ENCODE data around the gene DPH2. TPM values are rescaled to one million over a fixed set of nuclear protein-coding genes. Genes with fewer than 3 reads are reported as not detected.

Gene DPH2
- total RNA-seq, 2 experiments from 2014 or later, result 22.2 to 27.7 TPM

DNA sequence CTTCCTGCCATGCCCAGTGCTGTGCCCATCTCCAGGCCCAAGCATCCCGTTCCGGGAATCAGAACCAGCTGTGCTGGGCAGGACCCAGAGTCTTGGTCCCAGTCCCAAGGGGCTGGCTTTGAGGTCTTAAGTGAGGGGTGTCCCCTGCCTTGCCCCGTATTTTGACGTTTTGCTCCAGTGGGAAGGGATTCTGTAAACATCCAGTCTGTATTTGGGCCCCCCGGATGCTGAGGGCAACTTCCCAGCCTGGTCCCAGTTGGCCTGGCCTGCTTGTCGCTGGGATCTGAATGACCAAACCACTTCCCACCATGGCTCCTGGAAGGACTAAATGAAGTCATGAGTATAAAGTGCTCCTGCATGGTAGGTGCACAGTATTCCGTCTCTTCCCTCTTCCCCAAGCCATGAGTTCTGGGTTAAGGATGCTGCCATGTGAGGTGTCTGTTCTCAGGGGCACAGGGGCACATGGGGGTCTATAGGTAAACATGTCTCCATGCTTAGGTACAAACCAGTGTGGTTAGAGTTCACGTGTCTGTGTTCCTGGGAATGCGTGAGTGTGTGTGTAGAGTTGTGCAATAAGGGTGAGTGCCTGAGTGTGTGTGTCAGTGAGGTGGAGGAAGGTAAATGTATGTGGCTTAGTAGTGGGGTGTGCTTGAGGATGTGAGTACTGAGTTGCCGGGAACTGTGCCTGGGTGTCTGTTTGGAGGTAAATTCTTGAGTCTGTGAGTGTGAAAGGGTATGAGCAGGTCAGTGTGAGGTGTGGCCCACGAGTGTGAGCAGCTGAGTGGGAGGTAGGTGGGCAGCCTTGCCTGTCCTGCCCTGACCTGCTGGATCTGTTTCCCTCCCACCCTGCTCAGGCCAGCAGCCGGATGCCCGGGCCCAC lies 10.7 kb downstream of the DPH2 start:
- intact Hi-C loops (cut with micrococcal nuclease), result no loop called here
- Mint-ChIP-seq H3K27me3 (ENCODE audit: low read depth) (no peaks in the 10 kb centered on the region), H3K4me3 (peak overlapping the region; percentile 82), H3K4me1 (ENCODE audit: low read depth) (peaks cover 35% of the 10 kb centered on the region), H3K9me3 (no peaks in the 10 kb centered on the region), H3K36me3 (ENCODE audit: low read depth) (peaks cover 35% of the 10 kb centered on the region), H3K27ac (no peak overlapping the region)
- CTCF ChIA-PET, result no interaction called here
- DNase-seq, result no peak

- Mint-ChIP-seq H3K4me3 (no peak overlapping the region), H3K9me3 (no peaks in the 10 kb centered on the region), H3K4me1 (ENCODE audit: low read depth) (peaks cover 31% of the 10 kb centered on the region), H3K36me3 (ENCODE audit: low read depth) (peaks cover 37% of the 10 kb centered on the region), H3K27me3 (ENCODE audit: low read depth) (no peaks in the 10 kb centered on the region), H3K27ac (no peak overlapping the region)
- intact Hi-C loops (cut with micrococcal nuclease), result no loop called here
- CTCF ChIA-PET, result no interaction called here
- no peak for DNase-seq
Observed at GRCh38 chr1:43981135-43981491, 11.3 kb downstream of the DPH2 start.

GRCh38 chr1:43981636-43982035 lies 11.8 kb downstream of the DPH2 start:
- H3K4me1 Mint-ChIP-seq (ENCODE audit: low read depth), result peaks cover 26% of the 10 kb centered on the region
- peaks cover 33% of the 10 kb centered on the region for H3K36me3 Mint-ChIP-seq (ENCODE audit: low read depth)
- CTCF ChIA-PET, result no interaction called here
- intact Hi-C loops (cut with micrococcal nuclease), result no loop called here
- H3K27me3 Mint-ChIP-seq (ENCODE audit: low read depth), result no peaks in the 10 kb centered on the region
- H3K4me3 Mint-ChIP-seq, result no peak overlapping the region
- H3K27ac Mint-ChIP-seq, result no peak overlapping the region
- DNase-seq, result no peak
- no peaks in the 10 kb centered on the region for H3K9me3 Mint-ChIP-seq

DNA sequence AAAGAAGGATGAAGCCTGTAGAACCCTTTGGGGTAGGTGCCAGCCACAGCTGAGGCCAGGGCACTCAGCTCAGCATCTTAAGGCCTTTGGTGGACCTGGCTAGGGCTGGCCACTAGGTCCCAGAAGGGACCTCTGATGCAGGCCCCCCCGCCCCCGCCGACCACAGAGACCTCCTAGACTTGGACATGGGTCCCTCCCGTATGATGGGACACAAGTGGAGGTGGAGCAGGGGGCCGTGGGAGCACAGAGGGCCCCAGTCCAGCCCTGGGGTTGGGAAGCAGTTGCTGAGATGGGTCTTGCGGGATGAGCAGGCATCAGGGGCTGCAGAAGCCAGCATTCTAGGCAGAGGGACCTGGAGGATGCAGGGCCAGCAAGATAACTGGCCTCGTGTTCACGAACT lies 12.4 kb downstream of the DPH2 start:
- Mint-ChIP-seq H3K27me3 (ENCODE audit: low read depth) (no peaks in the 10 kb centered on the region), H3K27ac (no peak overlapping the region), H3K9me3 (no peaks in the 10 kb centered on the region), H3K4me1 (ENCODE audit: low read depth) (peaks cover 20% of the 10 kb centered on the region), H3K36me3 (ENCODE audit: low read depth) (peaks cover 27% of the 10 kb centered on the region), H3K4me3 (no peak overlapping the region)
- intact Hi-C loops (cut with micrococcal nuclease), result no loop called here
- CTCF ChIA-PET, result no interaction called here
- no peak for DNase-seq

- CTCF ChIA-PET, result no interaction called here
- Mint-ChIP-seq H3K36me3 (ENCODE audit: low read depth) (peaks cover 22% of the 10 kb centered on the region), H3K27me3 (ENCODE audit: low read depth) (no peaks in the 10 kb centered on the region), H3K4me1 (ENCODE audit: low read depth) (peaks cover 14% of the 10 kb centered on the region), H3K9me3 (no peaks in the 10 kb centered on the region), H3K27ac (no peak overlapping the region), H3K4me3 (no peak overlapping the region)
- intact Hi-C loops (cut with micrococcal nuclease), result no loop called here
- DNase-seq, result no peak
Observed at GRCh38 chr1:43982808-43983207, 13.0 kb downstream of the DPH2 start.

DNA sequence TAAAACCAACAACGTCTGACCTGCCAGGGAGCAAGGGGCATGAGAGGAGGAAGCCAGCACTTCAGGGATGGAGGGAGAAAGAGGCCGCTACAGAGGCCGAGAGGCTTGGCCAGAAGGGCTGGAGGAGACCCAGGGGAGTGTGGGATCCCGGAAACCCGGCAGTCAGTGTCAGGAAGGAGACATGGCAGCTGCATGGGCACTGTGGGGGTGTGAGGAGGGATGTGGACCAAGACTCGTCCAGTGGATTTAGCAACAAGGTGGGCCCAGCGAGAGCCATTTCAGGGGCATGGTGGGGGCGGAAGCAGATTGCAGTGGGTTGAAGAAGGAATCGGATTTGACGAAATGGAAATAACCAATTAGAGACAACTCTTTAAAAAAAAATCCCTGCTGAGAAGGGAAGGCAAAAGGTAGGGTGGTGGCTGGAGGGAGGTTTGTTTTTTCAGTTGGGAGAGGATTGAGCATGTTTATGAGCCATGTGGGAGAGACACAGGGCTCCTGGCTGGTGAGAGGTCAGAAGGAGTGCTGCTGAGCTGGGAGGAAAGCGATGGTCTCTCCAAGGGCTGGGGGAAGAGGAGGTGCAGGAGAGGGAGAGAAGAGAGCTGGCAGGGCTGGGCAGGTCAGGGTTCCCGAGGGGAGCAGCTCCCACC lies 13.6 kb downstream of the DPH2 start:
- CTCF ChIA-PET, result no interaction called here
- intact Hi-C loops (cut with micrococcal nuclease), result no loop called here
- H3K9me3 Mint-ChIP-seq, result no peaks in the 10 kb centered on the region

DNA sequence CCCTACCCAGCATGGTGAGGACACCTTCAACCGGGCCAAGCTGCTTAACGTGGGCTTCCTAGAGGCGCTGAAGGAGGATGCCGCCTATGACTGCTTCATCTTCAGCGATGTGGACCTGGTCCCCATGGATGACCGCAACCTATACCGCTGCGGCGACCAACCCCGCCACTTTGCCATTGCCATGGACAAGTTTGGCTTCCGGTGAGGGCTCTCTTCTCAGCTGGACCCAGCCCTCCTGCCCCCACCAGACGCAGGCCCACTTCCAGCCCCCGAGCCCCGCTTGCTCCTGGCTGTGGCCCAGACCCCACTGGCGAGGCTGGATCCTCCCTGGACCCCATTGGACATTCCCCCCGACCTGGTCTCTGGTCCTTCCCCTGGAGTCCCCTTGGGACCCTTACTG lies 15.0 kb downstream of the DPH2 start:
- no peaks in the 10 kb centered on the region for H3K27me3 Mint-ChIP-seq (ENCODE audit: low read depth)
- H3K4me1 Mint-ChIP-seq (ENCODE audit: low read depth), result peaks cover 6% of the 10 kb centered on the region
- DNase-seq, result no peak
- no peak overlapping the region for H3K27ac Mint-ChIP-seq
- no peak overlapping the region for H3K4me3 Mint-ChIP-seq
- CTCF ChIA-PET, result no interaction called here
- H3K9me3 Mint-ChIP-seq, result no peaks in the 10 kb centered on the region
- H3K36me3 Mint-ChIP-seq (ENCODE audit: low read depth), result peaks cover 14% of the 10 kb centered on the region
- intact Hi-C loops (cut with micrococcal nuclease), result no loop called here

More for the DNA sequence above, 13.6 kb downstream of the DPH2 start:
- Mint-ChIP-seq H3K27me3 (ENCODE audit: low read depth) (no peaks in the 10 kb centered on the region), H3K27ac (no peak overlapping the region), H3K36me3 (ENCODE audit: low read depth) (peaks cover 18% of the 10 kb centered on the region), H3K4me3 (no peak overlapping the region), H3K4me1 (ENCODE audit: low read depth) (peaks cover 10% of the 10 kb centered on the region)
- no peak for DNase-seq

DNA sequence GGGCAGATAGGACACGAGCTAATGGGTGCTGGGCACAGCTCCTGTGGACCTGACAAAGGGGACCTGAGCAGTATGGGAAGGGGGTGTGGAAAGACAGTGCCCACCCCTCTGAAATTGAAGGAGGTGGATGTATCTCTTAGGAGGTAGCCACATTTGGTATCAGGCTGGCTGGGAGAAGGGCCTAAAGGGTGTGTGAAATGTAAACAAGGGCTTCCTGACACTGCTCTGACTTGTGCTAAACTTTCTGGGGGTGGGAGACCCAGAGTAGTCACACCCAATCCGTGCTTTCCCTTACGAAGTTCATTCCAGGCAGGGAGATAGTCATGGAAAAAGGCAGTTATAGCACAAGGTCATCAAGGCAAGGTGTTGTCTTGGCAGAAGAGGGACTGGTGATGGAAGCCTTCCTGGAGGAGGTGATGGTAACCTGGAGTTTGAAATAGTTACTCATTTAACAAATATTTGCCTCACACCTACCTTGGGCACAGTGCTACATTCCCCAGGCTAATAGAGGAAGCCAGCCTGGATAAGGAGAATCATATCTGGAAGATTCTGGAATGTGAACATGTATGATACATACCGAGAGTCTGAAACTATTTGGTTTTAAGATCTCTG lies 16.3 kb downstream of the DPH2 start:
- Mint-ChIP-seq H3K27me3 (ENCODE audit: low read depth) (no peaks in the 10 kb centered on the region), H3K4me1 (ENCODE audit: low read depth) (peaks cover 3% of the 10 kb centered on the region), H3K27ac (no peak overlapping the region), H3K36me3 (ENCODE audit: low read depth) (peaks cover 8% of the 10 kb centered on the region), H3K4me3 (no peak overlapping the region), H3K9me3 (no peaks in the 10 kb centered on the region)
- intact Hi-C loops (cut with micrococcal nuclease), result no loop called here
- DNase-seq, result no peak
- CTCF ChIA-PET, result interaction anchor here (1.3 kb wide), 1 partner anchor 62 kb away, joined by 4 read pairs; no protein-coding TSS in a partner anchor

GRCh38 chr1:43986712-43987111 lies 16.9 kb downstream of the DPH2 start:
- Mint-ChIP-seq H3K27me3 (ENCODE audit: low read depth) (no peaks in the 10 kb centered on the region), H3K4me1 (ENCODE audit: low read depth) (peaks cover 5% of the 10 kb centered on the region), H3K9me3 (no peaks in the 10 kb centered on the region), H3K36me3 (ENCODE audit: low read depth) (peaks cover 8% of the 10 kb centered on the region), H3K4me3 (no peak overlapping the region), H3K27ac (no peak overlapping the region)
- intact Hi-C loops (cut with micrococcal nuclease), result no loop called here
- DNase-seq, result no peak
- CTCF ChIA-PET, result interaction anchor here (1.3 kb wide), 1 partner anchor 61 kb away, joined by 4 read pairs; no protein-coding TSS in a partner anchor

GRCh38 chr1:43987159-43987902 lies 17.5 kb downstream of the DPH2 start:
- intact Hi-C loops (cut with micrococcal nuclease), result no loop called here
- peaks cover 5% of the 10 kb centered on the region for H3K4me1 Mint-ChIP-seq (ENCODE audit: low read depth)
- no peak for DNase-seq
- H3K36me3 Mint-ChIP-seq (ENCODE audit: low read depth), result peaks cover 8% of the 10 kb centered on the region
- no peak overlapping the region for H3K4me3 Mint-ChIP-seq
- no peaks in the 10 kb centered on the region for H3K27me3 Mint-ChIP-seq (ENCODE audit: low read depth)
- CTCF ChIA-PET, result interaction anchor here (0.8 to 1.3 kb wide), 2 partner anchors 11 to 61 kb away, joined by 3 to 4 read pairs; no protein-coding TSS in a partner anchor
- H3K27ac Mint-ChIP-seq, result no peak overlapping the region
- H3K9me3 Mint-ChIP-seq, result no peaks in the 10 kb centered on the region

DNA sequence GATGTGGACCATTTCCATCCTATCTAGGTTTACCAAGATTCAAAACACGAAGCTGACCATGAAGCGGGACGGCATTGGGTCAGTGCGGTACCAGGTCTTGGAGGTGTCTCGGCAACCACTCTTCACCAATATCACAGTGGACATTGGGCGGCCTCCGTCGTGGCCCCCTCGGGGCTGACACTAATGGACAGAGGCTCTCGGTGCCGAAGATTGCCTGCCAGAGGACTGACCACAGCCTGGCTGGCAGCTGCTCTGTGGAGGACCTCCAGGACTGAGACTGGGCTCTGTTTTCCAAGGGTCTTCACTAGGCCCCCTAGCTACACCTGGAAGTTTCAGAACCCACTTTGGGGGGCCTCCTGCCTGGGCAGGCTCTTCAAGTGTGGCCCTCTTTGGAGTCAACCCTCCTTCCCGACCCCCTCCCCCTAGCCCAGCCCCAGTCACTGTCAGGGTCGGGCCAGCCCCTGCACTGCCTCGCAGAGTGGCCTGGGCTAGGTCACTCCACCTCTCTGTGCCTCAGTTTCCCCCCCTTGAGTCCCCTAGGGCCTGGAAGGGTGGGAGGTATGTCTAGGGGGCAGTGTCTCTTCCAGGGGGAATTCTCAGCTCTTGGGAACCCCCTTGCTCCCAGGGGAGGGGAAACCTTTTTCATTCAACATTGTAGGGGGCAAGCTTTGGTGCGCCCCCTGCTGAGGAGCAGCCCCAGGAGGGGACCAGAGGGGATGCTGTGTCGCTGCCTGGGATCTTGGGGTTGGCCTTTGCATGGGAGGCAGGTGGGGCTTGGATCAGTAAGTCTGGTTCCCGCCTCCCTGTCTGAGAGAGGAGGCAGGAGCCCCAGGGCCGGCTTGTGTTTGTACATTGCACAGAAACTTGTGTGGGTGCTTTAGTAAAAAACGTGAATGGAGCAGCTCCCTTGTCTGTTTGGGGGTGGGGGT lies 20.7 kb downstream of the DPH2 start:
- H3K27ac Mint-ChIP-seq, result no peak overlapping the region
- H3K4me1 Mint-ChIP-seq (ENCODE audit: low read depth), result peaks cover 5% of the 10 kb centered on the region
- peaks cover 2% of the 10 kb centered on the region for H3K36me3 Mint-ChIP-seq (ENCODE audit: low read depth)
- intact Hi-C loops (cut with micrococcal nuclease), result loop anchor here (1.0 to 5.0 kb wide), 5 partner anchors 16 to 338 kb away; partner anchors contain the start of genes ATP6V0B, IPO13 and KDM4A
- no peaks in the 10 kb centered on the region for H3K9me3 Mint-ChIP-seq
- no peak for DNase-seq
- no peaks in the 10 kb centered on the region for H3K27me3 Mint-ChIP-seq (ENCODE audit: low read depth)
- CTCF ChIA-PET, result interaction anchor here (1.0 to 2.0 kb wide), 3 partner anchors 15 to 58 kb away, joined by 3 to 5 read pairs (median 4); no protein-coding TSS in a partner anchor
- peak overlapping the region; percentile 89 for H3K4me3 Mint-ChIP-seq
